ENCODE measurements around the gene UBE2Z.

The UBE2Z gene

DNA sequence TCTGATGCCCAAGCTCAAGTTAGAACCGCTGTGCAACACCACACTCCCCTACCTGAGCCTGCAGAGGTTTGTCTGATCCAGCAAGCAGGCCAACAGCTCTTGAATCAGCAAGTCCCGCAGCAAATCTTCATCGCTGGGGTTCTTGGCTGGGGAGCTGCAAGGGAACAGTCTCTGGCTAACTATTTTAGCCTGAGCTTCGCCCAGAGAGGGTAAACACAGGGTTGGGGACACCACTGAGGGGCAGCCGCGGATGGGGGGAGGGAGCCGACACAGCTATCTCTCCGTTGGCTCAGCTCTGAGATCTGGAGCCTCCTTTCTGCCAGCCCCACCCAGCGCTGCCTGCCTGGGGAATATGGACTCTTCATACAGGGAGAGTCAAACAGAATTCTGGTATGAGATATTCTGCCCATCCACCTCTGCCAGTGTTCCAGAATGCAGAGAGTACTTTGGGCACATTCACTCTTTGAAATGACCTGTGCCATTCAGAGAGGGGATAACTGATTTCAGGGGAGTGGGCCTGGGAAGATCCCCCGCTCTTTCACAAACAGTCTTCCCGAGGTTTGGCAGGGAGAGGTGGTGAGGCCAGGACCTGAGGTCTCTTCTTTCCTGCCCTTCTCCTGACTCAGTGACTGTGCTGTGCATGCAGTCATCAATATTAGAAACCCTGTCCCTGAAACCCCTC, 52.8 kb downstream of the UBE2Z start:
- no peak for DNase-seq (ENCODE audit: low read depth)

DNA sequence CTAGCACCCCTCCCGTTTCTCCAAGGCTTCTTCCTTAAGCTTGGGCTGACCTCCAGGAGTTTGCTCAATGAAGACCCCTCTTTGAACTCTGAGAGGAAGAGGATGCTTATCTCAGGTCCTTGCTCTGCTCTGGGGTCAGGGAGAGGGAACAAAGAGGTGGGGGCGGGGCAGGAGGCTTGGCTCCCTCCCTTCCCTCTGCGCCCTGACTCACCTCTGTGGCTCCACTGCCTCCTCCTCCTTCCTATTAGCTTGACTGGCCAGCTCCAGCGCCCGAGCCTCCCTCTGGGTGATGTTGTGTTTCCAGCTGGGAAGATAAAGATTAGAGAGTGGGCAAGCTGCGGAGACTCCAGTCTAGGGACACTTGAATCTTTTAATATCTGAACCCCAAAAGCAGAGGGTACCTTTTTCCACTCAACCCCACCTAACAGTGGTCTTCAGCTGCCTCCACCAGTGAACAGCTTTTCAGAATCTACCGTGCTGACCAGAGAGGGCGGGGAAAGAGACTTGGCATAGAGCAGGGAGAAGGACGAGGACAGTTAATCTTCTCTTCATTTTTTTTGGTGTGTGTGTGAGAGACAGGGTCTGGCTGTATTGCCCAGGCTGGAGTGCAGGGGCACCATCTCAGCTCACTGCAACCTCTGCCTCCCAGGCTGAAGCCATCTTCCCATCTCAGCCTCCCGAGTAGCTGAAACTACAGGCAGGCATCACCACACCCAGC, 53.5 kb downstream of the UBE2Z start:
- DNase-seq (ENCODE audit: low read depth), result no peak

DNA sequence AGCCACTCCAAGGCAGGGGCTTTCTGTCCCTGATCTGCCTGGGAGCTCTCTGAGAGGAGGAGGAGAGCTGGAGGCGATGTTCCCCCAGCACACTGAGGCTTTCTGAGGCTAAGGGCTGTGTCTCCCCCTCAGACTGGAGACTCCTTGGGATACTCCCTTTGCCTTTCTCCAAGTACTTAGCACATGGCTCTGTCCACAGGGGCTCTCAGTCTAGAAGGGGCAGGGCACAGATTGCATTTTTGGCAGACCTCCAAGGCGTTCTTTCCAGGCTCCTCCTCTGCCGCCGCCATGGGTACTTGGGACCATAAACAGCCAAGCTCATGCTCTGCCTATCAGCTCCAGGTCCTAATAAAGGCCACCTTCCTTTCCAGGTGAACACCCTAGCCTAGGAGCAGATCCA, 62.0 kb downstream of the UBE2Z start:
- DNase-seq (ENCODE audit: low read depth), result no peak

DNA sequence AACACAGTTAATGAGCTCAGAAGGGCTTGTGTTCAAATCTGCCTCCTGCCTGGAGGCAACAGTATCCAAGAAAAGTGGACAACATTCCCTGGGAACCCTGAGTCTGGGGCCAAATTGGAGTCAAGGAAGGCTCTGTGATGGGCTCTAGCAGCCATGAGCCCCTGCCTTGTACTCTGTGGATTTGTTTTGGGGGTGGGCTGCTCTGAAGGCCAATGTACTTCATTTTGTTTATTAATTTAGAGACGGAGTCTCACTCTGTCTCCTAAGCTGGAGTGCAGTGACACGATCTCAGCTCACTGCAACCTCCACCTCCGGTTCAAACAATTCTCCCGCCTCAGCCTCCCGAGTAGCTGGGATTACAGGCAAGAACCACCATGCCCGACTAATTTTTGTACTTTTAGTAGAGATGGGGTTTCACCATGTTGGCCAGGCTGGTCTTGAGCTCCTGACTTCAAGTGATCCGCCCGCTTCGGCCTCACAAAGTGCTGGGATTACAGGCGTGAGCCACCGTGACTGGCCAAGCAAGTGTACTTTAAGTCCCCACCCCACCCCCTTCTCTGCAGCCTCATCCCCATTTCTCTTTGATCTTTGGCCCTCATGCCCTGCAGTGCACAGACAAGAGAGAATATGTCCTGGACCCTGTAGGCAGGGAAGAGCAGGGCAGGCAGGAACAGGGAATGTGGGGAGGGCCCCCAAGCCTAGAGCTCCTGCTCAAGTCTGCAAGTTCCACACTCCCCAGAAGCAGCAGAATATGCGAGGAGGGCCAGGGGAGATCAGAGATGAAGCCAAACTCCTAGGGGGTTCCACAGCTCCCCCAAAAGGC, 62.9 kb downstream of the UBE2Z start:
- DNase-seq (ENCODE audit: low read depth), result no peak

DNA sequence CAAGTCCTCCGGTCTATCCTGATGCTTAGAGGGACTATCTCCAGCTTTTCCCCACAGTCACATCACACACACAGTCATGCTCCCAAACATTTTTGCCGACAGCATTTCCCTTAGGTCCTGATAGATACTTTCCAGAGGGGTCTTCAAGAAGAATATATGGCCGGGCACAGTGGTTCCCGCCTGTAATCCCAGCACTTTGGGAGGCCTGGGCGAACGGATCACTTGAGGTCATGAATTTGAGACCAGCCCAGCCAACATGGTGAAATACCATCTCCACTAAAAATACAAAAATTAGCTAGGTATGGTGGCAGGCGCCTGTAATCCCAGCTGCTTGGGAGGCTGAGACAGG, 64.5 kb downstream of the UBE2Z start:
- DNase-seq (ENCODE audit: low read depth), result no peak

DNA sequence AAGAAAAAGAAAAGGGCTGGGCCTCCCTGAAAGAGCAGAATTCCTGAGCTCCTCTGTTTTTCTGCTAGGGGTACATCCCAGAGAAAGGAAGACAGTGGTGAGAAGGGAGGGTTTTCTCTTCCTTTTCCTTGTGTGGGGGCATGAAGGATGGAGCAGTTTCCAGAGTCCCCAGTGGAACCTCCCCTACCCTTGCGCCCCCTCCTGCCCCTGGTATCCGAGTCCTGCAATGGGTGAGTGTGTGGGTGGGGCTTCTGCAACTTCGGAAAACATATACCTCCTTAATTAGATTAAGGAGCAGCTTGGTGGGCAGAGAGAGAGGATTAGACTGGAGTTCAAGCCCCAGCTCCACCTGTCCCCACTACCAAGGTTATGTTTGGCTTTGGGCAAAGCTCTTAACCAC, 65.6 kb downstream of the UBE2Z start:
- no peak for DNase-seq (ENCODE audit: low read depth)
